Neutrophil (primary cell): ENCODE measurements around the gene COL2A1.

Experiments used
- H3K27ac ChIP-seq: fragments of 200-600 bp; sonication (generic); 2 replicates; pipeline ENCODE4 v1.5.1; 2016; ENCODE audit warnings: mild to moderate bottlenecking, moderate library complexity
- H3K27me3 ChIP-seq: fragments of 200-600 bp; sonication (generic); 2 replicates; pipeline ENCODE4 v1.6.0; 2016; ENCODE audit warnings: mild to moderate bottlenecking
- H3K36me3 ChIP-seq: fragments of 200-600 bp; sonication (generic); 2 replicates; pipeline ENCODE4 v1.5.1; 2017
- H3K4me1 ChIP-seq, 2 experiments: fragments of 200-600 bp in 1 of 2; sonication (generic) in 1 of 2; 1 replicate in 1 of 2; 2 replicates in 1 of 2; pipeline versions ENCODE4 v1.5.1 to v1.6.1; 2013 to 2016; ENCODE audit warnings: low read depth in 1 of 2, low read length in 1 of 2, mild to moderate bottlenecking in 1 of 2, moderate library complexity in 1 of 2; ENCODE audit not compliant: control insufficient read depth in 1 of 2, insufficient read depth in 1 of 2
- H3K4me3 ChIP-seq, 2 experiments: fragments of 200-600 bp in 1 of 2; sonication (generic) in 1 of 2; 1 replicate in 1 of 2; 2 replicates in 1 of 2; pipeline ENCODE4 v1.5.1; 2013 to 2016; ENCODE audit warnings: low read depth in 1 of 2, low read length in 1 of 2, mild to moderate bottlenecking in 1 of 2, moderate library complexity in 1 of 2
- H3K9me3 ChIP-seq: fragments of 200-600 bp; sonication (generic); 2 replicates; pipeline ENCODE4 v1.5.1; 2016
- CTCF ChIP-seq: fragments of 200-600 bp; sonication (generic); IDR thresholded peaks from 2 replicates; pipeline ENCODE4 v1.5.1; 2016; ENCODE audit warnings: antibody characterized with exemption

COL2A1 gene

GRCh38 chr12:48015954-48016353 is 11.7 kb upstream of the COL2A1 start:
- Histone ChIP-seq H3K4me1 (no peaks in the 10 kb centered on the region), H3K36me3 (no peaks in the 10 kb centered on the region), H3K27me3 (peaks cover 86% of the 10 kb centered on the region), H3K4me3 (no peak overlapping the region), H3K27ac (no peak overlapping the region), H3K9me3 (no peaks in the 10 kb centered on the region)
- TF ChIP-seq CTCF, result no peak

- H3K4me1 ChIP-seq, result no peaks in the 10 kb centered on the region
- H3K4me3 ChIP-seq, result no peak overlapping the region
- H3K27me3 ChIP-seq, result peaks cover 92% of the 10 kb centered on the region
- no peaks in the 10 kb centered on the region for H3K36me3 ChIP-seq
- H3K9me3 ChIP-seq, result no peaks in the 10 kb centered on the region
- H3K27ac ChIP-seq, result no peak overlapping the region
- TF ChIP-seq CTCF, result no peak
Observed at GRCh38 chr12:48015129-48015528, 10.9 kb upstream of the COL2A1 start.

- H3K27ac ChIP-seq, result no peak overlapping the region
- H3K4me1 ChIP-seq, result no peaks in the 10 kb centered on the region
- no peaks in the 10 kb centered on the region for H3K36me3 ChIP-seq
- no peaks in the 10 kb centered on the region for H3K9me3 ChIP-seq
- H3K27me3 ChIP-seq, result peaks cover 93% of the 10 kb centered on the region
- H3K4me3 ChIP-seq, result no peak overlapping the region
- no peak for TF ChIP-seq CTCF
Observed at GRCh38 chr12:48013287-48013686, 9.0 kb upstream of the COL2A1 start.

- TF ChIP-seq CTCF, result no peak
- H3K36me3 ChIP-seq, result no peaks in the 10 kb centered on the region
- peaks cover 93% of the 10 kb centered on the region for H3K27me3 ChIP-seq
- H3K9me3 ChIP-seq, result no peaks in the 10 kb centered on the region
- H3K4me3 ChIP-seq, result no peak overlapping the region
- H3K4me1 ChIP-seq, result no peaks in the 10 kb centered on the region
- no peak overlapping the region for H3K27ac ChIP-seq
Observed at GRCh38 chr12:48012070-48012469, 7.8 kb upstream of the COL2A1 start.

GRCh38 chr12:48010366-48010970 is 6.2 kb upstream of the COL2A1 start:
- Histone ChIP-seq H3K4me1 (no peaks in the 10 kb centered on the region), H3K4me3 (no peak overlapping the region), H3K27me3 (peaks cover 94% of the 10 kb centered on the region), H3K9me3 (no peaks in the 10 kb centered on the region), H3K27ac (no peak overlapping the region), H3K36me3 (no peaks in the 10 kb centered on the region)
- TF ChIP-seq CTCF, result no peak

GRCh38 chr12:48009471-48009870 is 5.2 kb upstream of the COL2A1 start:
- Histone ChIP-seq H3K4me3 (no peak overlapping the region), H3K4me1 (peaks cover 0 to 2% of the 10 kb centered on the region in 2 experiments), H3K36me3 (no peaks in the 10 kb centered on the region), H3K27me3 (peaks cover 95% of the 10 kb centered on the region), H3K9me3 (no peaks in the 10 kb centered on the region), H3K27ac (no peak overlapping the region)
- TF ChIP-seq CTCF, result no peak
